Upper lobe of left lung (tissue), 6 donors: ENCODE results near the gene MYOCD. TPM values are rescaled to one million over a fixed set of nuclear protein-coding genes. Genes with fewer than 3 reads are reported as not detected.
A peak's percentile ranks its signal among the peaks of the same experiment; 100 is the strongest.

Experiments
- ATAC-seq, 2 donors: fragments of 200-7000 bp; cut with Tn5 transposase; one replicate each; pipeline ENCODE4 v1.9.1; 2022; ENCODE audit warnings: mild to moderate bottlenecking in 2 of 2, moderate library complexity in 2 of 2; ENCODE audit not compliant: low FRiP score in 2 of 2
- DNase-seq, 2 donors: peaks; one replicate each; pipeline ENCODE4 v3.0.0-alpha.2; 2019 to 2020
- H3K27ac ChIP-seq, 4 donors: fragments of 200-600 bp; sonication (generic); one replicate each; pipeline ENCODE4 v1.5.1; 2016 to 2019
- H3K27me3 ChIP-seq, 4 donors: fragments of 200-600 bp; sonication (generic); one replicate each; pipeline ENCODE4 v1.5.1; 2017 to 2019
- H3K36me3 ChIP-seq, 4 donors: fragments of 200-600 bp; sonication (generic); one replicate each; pipeline ENCODE4 v1.5.1; 2016 to 2019
- H3K4me1 ChIP-seq, 4 donors: fragments of 200-600 bp; sonication (generic); one replicate each; pipeline ENCODE4 v1.5.1; 2018 to 2019
- H3K4me3 ChIP-seq, 4 donors: fragments of 200-600 bp; sonication (generic); one replicate each; pipeline ENCODE4 v1.5.1; 2017 to 2019; ENCODE audit warnings: mild to moderate bottlenecking in 2 of 4, moderate library complexity in 1 of 4
- H3K9me3 ChIP-seq, 4 donors: fragments of 200-600 bp; sonication (generic); one replicate each; pipeline ENCODE4 v1.5.1; 2018 to 2019
- CTCF ChIP-seq, 6 experiments: fragments of 450-650 bp in 4 of 6; fragments of 200-600 bp in 2 of 6; sonication (generic) in 2 of 6; IDR thresholded peaks; one replicate each; pipeline ENCODE4 v1.5.1; 2016 to 2019; ENCODE audit warnings: antibody characterized with exemption in 6 of 6
- EP300 ChIP-seq, 4 donors: sonication (generic); formaldehyde crosslinking; IDR thresholded peaks; one replicate each; pipeline ENCODE4 v1.5.1; 2017; ENCODE audit warnings: antibody characterized with exemption in 4 of 4, control low read depth in 2 of 4
- POLR2A ChIP-seq, 4 donors: fragments of 450-650 bp; IDR thresholded peaks; one replicate each; pipeline ENCODE4 v1.5.1; 2016 to 2017; ENCODE audit warnings: antibody characterized with exemption in 4 of 4, mild to moderate bottlenecking in 2 of 4
- POLR2AphosphoS5 ChIP-seq, 2 donors: sonication (generic); formaldehyde crosslinking; IDR thresholded peaks; one replicate each; pipeline ENCODE4 v1.5.1; 2017; ENCODE audit warnings: antibody characterized with exemption in 2 of 2
- WGBS, 2 donors: methylation state at CpG; one replicate each; pipeline ENCODE4 v1.1.5; 2017 to 2018; 5-methylcytosine and 5-hydroxymethylcytosine counted together
- total RNA-seq, 6 donors: library from RNA; depleted of rRNA in 4 of 6; stranded (reverse); fragments of >200 nt in 4 of 6; gene quantifications; one replicate each; pipeline versions ENCODE4 v1.1.0 to v1.2.1, GENCODE V29; 2016 to 2021
- donor health status: DM: no; HTN: no; CAD: no; lungs with moderate emphysema.
- donor health status: DM: no; HTN: yes; CAD: no; lungs with severe emphysema.

MYOCD gene
- total RNA-seq, 6 donors from 2014 or later = 0.89 to 5.2 (median 1.6) TPM

DNA sequence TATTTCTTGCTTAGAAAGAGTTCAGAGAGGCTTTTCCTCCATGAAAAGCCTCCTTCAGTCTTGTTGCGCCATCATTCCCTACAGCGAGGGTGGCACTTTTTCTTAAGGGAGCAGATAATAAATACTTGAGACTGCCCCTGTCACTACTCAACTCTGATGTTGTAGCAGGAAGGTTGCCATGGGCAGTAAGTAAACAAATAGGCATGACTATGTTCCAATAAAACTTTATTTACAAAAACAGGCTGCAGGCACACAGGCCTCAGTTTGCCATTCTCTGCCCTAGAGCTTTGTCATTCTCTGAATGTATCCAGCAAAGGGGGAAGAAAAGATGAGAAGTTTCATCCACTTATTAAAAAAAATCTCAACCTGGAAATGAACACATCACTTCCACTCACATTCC is 60.4 kb downstream of the MYOCD start:
- Histone ChIP-seq H3K9me3 (no peaks in the 10 kb centered on the region), H3K36me3 (no peaks in the 10 kb centered on the region), H3K27me3 (no peaks in the 10 kb centered on the region), H3K27ac (no peak overlapping the region), H3K4me3 (no peak overlapping the region), H3K4me1 (peaks cover 0 to 7% (median 6%) of the 10 kb centered on the region in 4 donors)
- TF ChIP-seq CTCF (IDR thresholded peaks at IDR 0.05) (no peak), EP300 (IDR thresholded peaks at IDR 0.05) (no peak), POLR2A (IDR thresholded peaks at IDR 0.05) (no peak), POLR2AphosphoS5 (IDR thresholded peaks at IDR 0.05) (no peak)
- no peak for DNase-seq
- WGBS, 2 donors = 77 to 84% methylated on average over 2 of the region's 2 CpGs
- ATAC-seq = no peak

GRCh38 chr17:12727076-12727760 is 61.5 kb downstream of the MYOCD start:
- no peaks in the 10 kb centered on the region for H3K27me3 ChIP-seq
- TF ChIP-seq POLR2AphosphoS5 (IDR thresholded peaks at IDR 0.05) (no peak), CTCF (IDR thresholded peaks at IDR 0.05) (no peak), POLR2A (IDR thresholded peaks at IDR 0.05) (no peak), EP300 (IDR thresholded peaks at IDR 0.05) (no peak)
- no peaks in the 10 kb centered on the region for H3K9me3 ChIP-seq
- H3K4me3 ChIP-seq = no peak overlapping the region
- no peaks in the 10 kb centered on the region for H3K36me3 ChIP-seq
- H3K4me1 ChIP-seq = peaks cover 0 to 14% (median 10%) of the 10 kb centered on the region in 4 donors
- ATAC-seq = peak in 1 of 2 donors; percentile 33
- DNase-seq = no peak
- WGBS, 2 donors = 61 to 76% methylated on average over 6 of the region's 6 CpGs
- no peak overlapping the region for H3K27ac ChIP-seq

GRCh38 chr17:12727881-12728280 is 62.2 kb downstream of the MYOCD start:
- Histone ChIP-seq H3K4me3 (no peak overlapping the region), H3K27ac (no peak overlapping the region), H3K4me1 (peaks cover 0 to 14% (median 10%) of the 10 kb centered on the region in 4 donors), H3K36me3 (no peaks in the 10 kb centered on the region), H3K27me3 (no peaks in the 10 kb centered on the region), H3K9me3 (no peaks in the 10 kb centered on the region)
- TF ChIP-seq CTCF (IDR thresholded peaks at IDR 0.05) (no peak), POLR2A (IDR thresholded peaks at IDR 0.05) (no peak), EP300 (IDR thresholded peaks at IDR 0.05) (no peak), POLR2AphosphoS5 (IDR thresholded peaks at IDR 0.05) (no peak)
- ATAC-seq (peak in 1 of 2 donors; percentile 29), DNase-seq (no peak)
- 91 to 92% methylated on average over 7 of the region's 7 CpGs for WGBS, 2 donors

GRCh38 chr17:12729086-12729485 is 63.4 kb downstream of the MYOCD start:
- ATAC-seq (no peak), DNase-seq (no peak)
- no peak for TF ChIP-seq EP300 (IDR thresholded peaks at IDR 0.05)
- no peak for TF ChIP-seq POLR2AphosphoS5 (IDR thresholded peaks at IDR 0.05)
- no peak for TF ChIP-seq POLR2A (IDR thresholded peaks at IDR 0.05)
- TF ChIP-seq CTCF (IDR thresholded peaks at IDR 0.05) = no peak
- no peak overlapping the region for H3K27ac ChIP-seq
- no peaks in the 10 kb centered on the region for H3K9me3 ChIP-seq
- peaks cover 0 to 14% (median 10%) of the 10 kb centered on the region in 4 donors for H3K4me1 ChIP-seq
- no peaks in the 10 kb centered on the region for H3K36me3 ChIP-seq
- no peaks in the 10 kb centered on the region for H3K27me3 ChIP-seq
- 69 to 81% methylated on average over 5 of the region's 5 CpGs for WGBS, 2 donors
- no peak overlapping the region for H3K4me3 ChIP-seq

DNA sequence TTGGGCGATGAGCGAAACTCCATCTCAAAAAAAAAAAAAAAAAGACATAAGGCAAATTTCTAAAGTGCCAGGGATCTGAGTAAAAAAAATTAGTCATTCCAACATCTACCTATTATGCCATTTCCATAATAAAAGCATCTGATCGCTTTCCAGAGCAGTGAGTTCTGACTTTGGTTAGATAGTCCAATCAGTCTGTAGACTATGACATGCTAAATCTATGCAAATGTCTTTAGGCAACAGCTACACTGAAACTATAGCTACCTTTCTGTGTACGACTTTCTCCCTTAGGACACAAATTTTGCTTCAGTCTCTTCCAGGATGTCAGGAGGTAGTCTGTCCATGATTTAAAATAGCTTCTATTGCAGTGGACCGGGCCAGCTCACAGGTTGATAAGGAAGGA is 64.7 kb downstream of the MYOCD start:
- Histone ChIP-seq H3K27ac (peak overlapping the region in 2 of 4 donors; percentile 42 to 72), H3K36me3 (no peaks in the 10 kb centered on the region), H3K9me3 (no peaks in the 10 kb centered on the region), H3K27me3 (no peaks in the 10 kb centered on the region), H3K4me1 (peaks cover 0 to 14% (median 10%) of the 10 kb centered on the region in 4 donors), H3K4me3 (no peak overlapping the region)
- DNase-seq (no peak), ATAC-seq (no peak)
- no peak for TF ChIP-seq CTCF (IDR thresholded peaks at IDR 0.05)
- TF ChIP-seq POLR2AphosphoS5 (IDR thresholded peaks at IDR 0.05) = no peak
- no peak for TF ChIP-seq EP300 (IDR thresholded peaks at IDR 0.05)
- TF ChIP-seq POLR2A (IDR thresholded peaks at IDR 0.05) = no peak
- 87 to 88% methylated on average over 5 of the region's 5 CpGs for WGBS, 2 donors
